GM11168 (cell line): Measurements from ENCODE around the gene MECP2.

Experiments used
- in situ Hi-C: fragments of 300-500 bp; cut with MboI; formaldehyde crosslinking; loops from one replicate; pipeline ENCODE4 v1.12.0; 2022; ENCODE audit warnings: low sequenced_read_pairs; ENCODE audit not compliant: unreplicated experiment

MECP2 gene

GRCh38 chrX:154020536-154021115, 76.9 kb downstream of the MECP2 start:
- in situ Hi-C loops: no loop called here

GRCh38 chrX:154019633-154020528, 77.6 kb downstream of the MECP2 start, which contains the start of gene IRAK1:
Gene IRAK1 (minus strand): TSS chrX:154019902. CDS start chrX:154019812, 90 bp downstream.
- in situ Hi-C loops: no loop called here

GRCh38 chrX:154019061-154019621, 78.4 kb downstream of the MECP2 start:
- in situ Hi-C loops: no loop called here

GRCh38 chrX:154018518-154019060, 78.9 kb downstream of the MECP2 start:
- in situ Hi-C loops: no loop called here

GRCh38 chrX:154017766-154018517, 79.6 kb downstream of the MECP2 start:
- in situ Hi-C loops: no loop called here

GRCh38 chrX:154016366-154017076, 81.0 kb downstream of the MECP2 start:
- in situ Hi-C loops: no loop called here

GRCh38 chrX:154015581-154016264, 81.8 kb downstream of the MECP2 start:
- in situ Hi-C loops: no loop called here

- in situ Hi-C loops: no loop called here
These were observed 82.8 kb downstream of the MECP2 start for GRCh38 chrX:154014429-154015380.

- in situ Hi-C loops: no loop called here
These were observed 83.7 kb downstream of the MECP2 start for GRCh38 chrX:154013614-154014360.

- in situ Hi-C loops: no loop called here
These were observed 84.5 kb downstream of the MECP2 start for GRCh38 chrX:154013001-154013421.

- in situ Hi-C loops: no loop called here
These were observed 85.1 kb downstream of the MECP2 start for GRCh38 chrX:154012336-154012991.

- in situ Hi-C loops: no loop called here
These were observed 85.9 kb downstream of the MECP2 start for GRCh38 chrX:154011376-154012335.

GRCh38 chrX:154010330-154011087, 87.0 kb downstream of the MECP2 start:
- in situ Hi-C loops: no loop called here

GRCh38 chrX:154008521-154008920, 89.0 kb downstream of the MECP2 start:
- in situ Hi-C loops: no loop called here

- in situ Hi-C loops: no loop called here
These were observed 90.6 kb downstream of the MECP2 start for GRCh38 chrX:154006947-154007346.
